Measurements from ENCODE around the gene SPOP.

The SPOP gene

DNA sequence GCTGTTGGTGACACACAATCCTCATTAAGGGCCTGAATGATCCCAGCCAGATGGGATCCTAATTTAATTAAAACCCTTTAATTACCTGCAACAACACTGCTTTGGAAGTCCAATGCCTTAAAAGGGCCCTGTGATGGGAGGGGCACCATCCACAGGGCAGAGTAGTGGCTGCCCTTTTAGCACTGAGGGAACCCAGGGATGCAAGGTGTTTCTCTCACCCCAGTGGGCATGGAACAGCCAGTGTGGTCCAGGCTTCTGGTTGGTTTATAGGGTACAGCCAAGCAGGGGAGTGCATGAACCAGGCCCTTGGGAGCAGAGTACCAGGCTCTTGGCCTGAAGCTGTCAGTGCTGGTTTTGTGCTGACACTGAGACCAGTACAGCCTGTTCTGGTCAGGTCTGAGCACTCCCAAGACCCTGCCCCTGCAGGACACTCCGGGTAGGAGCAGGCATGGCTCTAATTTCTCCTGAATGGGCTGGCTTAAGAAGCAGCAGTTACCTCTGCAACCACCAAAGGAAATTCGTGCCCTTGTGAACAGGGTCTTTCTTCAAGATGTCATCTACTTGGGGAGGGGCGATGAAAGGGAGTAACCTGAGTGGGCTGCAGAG is 92.4 kb downstream of the SPOP start:
- ATAC-seq: no peak
- no peak for DNase-seq

DNA sequence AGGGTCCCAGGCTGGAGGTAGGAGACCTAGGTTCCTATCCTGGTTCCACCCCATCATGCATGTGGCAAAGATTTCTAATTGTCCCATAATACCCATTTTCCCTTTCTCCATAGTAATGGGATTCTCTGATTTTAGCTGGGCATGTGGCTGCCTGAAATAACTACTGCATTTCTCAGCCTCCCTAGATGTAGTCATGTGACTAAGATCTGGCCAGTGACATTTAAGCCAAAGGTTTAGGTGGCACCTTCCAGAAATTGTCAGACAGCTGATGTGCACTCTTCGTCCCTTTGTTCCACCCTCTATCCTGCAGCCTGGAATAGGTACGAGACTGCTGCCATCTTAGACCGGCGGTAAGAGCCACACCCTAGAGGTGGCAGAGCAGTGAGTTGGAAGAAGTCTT is 94.0 kb downstream of the SPOP start:
- ATAC-seq (no peak), DNase-seq (no peak)

DNA sequence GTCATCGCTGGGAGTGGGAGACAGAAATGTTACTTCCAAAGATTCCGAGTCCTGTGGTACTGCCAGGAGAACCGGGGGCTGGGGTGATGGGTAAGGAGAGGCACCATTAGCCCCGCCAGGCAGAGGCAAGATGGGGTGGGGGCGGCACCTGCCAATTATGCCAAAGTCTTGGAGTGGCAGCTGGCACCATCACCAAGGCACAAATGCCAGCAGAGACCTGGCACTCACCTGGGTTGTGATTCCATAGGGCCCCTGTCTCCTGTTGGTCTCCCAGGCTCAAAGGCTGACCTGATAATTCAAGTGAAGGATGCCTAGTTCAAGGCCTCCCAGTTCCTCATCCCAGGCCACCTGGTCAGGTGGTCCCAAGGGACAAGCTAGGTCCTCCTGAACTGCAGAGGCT is 94.7 kb downstream of the SPOP start:
- no peak for ATAC-seq
- no peak for DNase-seq

DNA sequence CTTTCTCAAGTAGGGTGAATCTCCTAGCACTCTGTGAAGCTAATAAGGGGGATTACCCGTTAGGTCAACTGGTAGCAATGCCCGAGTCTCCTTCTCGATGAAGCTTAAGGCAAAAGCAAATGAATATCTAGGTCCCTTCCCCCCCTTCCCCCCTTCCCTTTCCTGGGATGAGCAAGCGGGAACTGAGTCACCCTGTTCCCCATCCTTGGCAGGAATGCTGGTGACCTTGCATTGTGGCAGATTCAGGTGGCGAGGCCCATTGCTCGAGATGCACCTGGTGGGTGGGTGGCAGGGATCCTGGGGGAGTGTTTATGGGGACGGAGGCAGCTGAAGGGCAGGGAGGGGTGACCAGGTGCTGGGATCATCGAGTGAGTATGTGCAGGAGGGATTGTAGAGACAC is 95.1 kb downstream of the SPOP start:
- DNase-seq: no peak
- ATAC-seq: no peak

DNA sequence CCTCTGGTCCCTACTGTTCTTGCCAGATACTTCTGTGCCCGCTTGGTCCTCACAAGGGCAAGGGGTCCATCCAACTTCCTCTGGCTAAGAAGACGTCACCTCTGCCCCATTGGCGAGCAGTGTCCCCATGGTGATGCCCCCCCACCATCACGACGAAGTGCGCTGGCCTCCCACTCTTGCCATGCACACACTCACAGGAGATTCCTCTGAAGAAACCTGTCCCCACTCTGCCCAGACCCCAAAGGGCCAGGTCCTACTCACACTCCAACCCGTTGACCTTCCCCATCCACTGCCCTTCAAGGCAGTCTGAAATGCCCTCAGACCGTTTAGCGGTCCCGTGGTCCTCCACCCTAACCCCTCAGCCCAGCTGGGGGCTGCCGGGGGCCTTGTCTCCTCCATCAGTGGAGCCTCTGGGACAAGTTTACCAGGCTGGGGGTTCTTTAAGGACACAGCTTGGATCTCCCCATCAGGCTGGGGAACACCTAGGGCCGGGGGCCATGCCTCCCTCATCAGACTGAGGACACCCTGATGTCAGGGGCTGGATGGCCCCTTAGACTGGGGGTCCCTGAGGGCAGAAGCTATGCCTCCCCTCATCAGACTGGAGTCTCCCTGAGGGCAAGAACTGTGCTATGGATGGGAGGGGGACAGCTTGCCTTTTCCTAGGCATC is 95.7 kb downstream of the SPOP start:
- DNase-seq (no peak), ATAC-seq (no peak)

- no peak for DNase-seq
- ATAC-seq: no peak
Measured at GRCh38 chr17:49581648-49581998, 96.3 kb downstream of the SPOP start.

DNA sequence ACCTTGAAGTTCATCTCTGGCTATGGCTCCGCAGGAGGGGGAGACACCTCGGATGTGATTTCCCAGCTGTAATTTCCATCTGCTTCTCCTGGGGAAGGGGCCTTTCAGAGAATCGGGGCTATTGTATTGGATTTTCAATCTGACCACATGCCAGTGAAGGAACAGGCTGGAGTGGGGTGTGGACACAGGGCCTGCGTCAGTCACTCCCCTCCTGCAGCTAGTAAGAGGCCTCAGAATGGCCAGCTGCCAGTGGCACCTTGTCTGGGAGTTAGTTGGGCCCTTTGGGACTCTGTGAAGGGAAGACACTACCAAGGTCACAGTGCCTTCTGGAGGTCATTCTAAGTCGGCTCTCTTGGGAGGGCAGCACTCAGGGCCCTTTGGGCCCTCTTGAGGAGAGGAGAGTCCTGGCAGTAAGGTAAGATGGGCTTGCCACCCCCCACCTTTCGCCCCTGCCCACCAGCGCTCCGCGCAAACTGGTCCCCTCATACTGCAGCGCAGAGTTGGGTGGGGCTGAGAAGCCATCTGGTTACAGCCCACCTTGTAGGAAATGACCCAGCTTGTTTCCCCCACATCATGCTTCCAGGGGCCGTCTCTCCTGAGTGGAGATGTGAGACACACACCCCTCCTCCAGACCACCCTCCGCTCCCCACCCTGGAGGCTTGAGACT is 96.8 kb downstream of the SPOP start:
- no peak for ATAC-seq
- no peak for DNase-seq

- ATAC-seq (no peak), DNase-seq (no peak)
Measured at GRCh38 chr17:49580055-49580721, 97.7 kb downstream of the SPOP start.

DNA sequence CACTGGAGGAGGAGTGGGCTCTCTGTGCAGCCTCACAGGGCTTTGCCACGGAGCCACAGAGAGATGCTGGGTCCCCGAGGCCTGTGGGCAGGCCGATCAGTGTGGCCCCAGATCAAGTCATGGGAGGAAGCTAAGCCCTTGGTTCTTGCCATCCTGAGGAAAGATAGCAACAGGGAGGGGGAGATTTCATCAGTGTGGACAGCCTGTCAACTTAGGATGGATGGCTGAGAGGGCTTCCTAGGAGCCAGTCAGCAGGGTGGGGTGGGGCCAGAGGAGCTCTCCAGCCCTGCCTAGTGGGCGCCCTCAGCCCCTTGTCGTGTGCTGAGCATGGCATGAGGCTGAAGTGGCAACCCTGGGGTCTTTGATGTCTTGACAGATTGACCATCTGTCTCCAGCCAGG is 98.4 kb downstream of the SPOP start:
- ATAC-seq: no peak

GRCh38 chr17:49578952-49579500 is 98.9 kb downstream of the SPOP start:
- no peak for ATAC-seq
- no peak for DNase-seq

More for the DNA sequence above, 98.4 kb downstream of the SPOP start:
- DNase-seq: no peak

GRCh38 chr17:49578414-49578813 is 99.5 kb downstream of the SPOP start:
- ATAC-seq (no peak), DNase-seq (no peak)

DNA sequence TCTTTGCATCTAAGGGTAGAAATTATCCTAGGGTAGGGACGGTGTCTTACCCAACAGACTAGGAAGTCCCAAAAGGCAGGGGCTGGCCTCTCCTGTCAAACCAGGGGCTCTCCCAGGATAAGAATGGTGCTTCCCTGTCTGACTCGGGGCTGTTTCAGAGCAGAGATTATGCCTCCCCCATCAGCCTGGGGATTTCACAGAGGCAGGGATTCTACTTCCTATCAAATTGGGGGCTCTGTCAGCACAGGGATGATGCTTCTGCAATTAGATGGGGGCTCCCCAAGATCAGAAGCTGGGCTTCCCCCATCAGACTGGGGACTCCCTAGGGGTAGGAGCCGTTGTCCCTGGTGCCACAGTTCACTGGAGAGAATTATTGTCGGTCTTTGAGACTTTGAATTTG is 99.9 kb downstream of the SPOP start:
- DNase-seq (peak; percentile 33), ATAC-seq (peak; percentile 40)

GRCh38 chr17:49577650-49577934 is 100.3 kb downstream of the SPOP start:
- ATAC-seq: no peak
- DNase-seq: no peak

DNA sequence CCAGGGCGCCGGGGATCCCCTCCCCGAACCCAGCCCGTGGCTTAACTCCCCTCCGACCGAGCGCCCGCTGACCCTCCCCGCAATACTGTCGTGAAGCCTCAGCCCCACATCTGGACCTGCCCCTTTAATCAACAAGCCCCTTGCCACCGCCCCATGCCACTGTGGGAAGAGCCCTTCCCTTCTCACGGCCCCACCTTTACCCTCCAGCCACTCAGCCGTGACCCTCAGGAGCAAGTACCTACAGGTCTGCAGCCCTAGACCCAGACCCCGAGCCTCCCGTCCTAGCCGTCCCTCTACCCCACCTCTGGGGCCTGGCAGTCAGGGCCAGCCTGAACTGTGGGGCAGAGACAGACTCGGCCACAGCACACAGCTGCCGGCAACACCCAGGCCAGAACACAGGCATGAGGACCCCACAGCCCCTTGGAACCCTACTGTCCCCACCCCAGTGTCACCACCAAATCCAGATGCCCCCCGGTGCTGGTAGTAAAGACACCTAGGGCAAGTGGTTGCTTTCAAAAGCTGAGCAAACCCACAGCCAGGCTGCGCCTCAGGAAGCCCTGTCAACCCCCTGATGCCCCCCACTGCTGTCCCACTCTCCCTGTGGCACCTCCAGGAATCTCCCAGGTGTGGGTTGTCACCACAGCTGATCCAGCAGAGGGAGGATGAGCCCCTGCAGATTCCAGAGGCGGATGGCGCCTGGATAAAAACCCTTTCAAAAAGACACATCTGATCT is 100.8 kb downstream of the SPOP start:
- DNase-seq (no peak), ATAC-seq (no peak)

DNA sequence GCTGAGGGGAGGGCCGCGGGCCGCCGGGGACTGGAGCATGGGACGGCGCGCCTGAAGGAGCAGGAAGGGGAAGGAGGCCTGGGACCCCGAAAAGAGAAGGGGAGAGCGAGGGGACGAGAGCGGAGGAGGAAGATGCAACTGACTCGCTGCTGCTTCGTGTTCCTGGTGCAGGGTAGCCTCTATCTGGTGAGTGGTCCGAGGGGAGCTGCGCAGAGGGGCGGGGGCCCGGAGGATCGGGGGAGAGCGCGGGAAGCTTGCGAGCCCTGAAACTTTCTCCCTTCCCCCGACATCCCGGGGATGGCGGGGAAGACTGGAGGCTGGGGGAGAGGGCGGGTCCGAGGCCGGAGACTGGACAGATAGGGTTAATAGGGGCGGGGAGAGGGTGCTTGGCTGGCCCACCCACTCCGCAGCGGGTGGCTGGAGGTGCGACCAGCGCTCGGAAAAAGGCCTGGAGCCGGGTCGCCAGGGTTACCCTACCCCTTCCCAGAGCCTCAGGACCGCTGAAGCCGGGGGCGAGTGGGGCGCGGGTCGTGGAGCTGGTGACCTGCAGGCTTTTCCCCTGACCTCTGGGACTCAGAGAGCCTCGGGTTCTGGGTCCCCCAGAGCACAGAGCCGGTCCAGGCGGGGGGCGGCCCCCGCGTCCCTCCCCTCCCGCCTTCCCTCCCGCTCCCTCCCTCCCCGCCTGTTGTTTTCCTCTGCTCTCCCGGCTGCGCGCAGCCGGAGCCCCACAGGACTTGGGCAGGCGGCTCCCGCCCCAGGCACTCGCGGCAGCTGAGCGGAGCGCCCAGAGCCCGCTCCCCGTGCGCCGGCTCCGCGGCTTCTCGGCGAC is 101.6 kb downstream of the SPOP start:
- no peak for DNase-seq
- no peak for ATAC-seq

- peak; percentile 73 for ATAC-seq
- peak; percentile 85 for DNase-seq
Measured at GRCh38 chr17:49575679-49576087, 102.2 kb downstream of the SPOP start, which contains the start of gene NXPH3. TSS of gene NXPH3 (plus strand) at chr17:49575871. CDS start at chr17:49576220, 349 bp downstream.

- DNase-seq (no peak), ATAC-seq (no peak)
Measured at GRCh38 chr17:49574945-49575678, 102.8 kb downstream of the SPOP start.

- no peak for ATAC-seq
- no peak for DNase-seq
Measured at GRCh38 chr17:49574323-49574781, 103.5 kb downstream of the SPOP start.

- ATAC-seq: no peak
- DNase-seq: no peak
Measured at GRCh38 chr17:49573510-49574322, 104.2 kb downstream of the SPOP start.
